SK-N-SH treated with all-trans-retinoic acid at 6 μM for 48 hours (cell line): ENCODE measurements around the gene MIOX.

Experiments used
- ATAC-seq: fragments of 200-7000 bp; cut with Tn5 transposase; 3 replicates; pipeline ENCODE4 v1.9.1; 2020; ENCODE audit warnings: mild to moderate bottlenecking, moderate library complexity
- ARNTL ChIP-seq: fragments of 450-650 bp; formaldehyde crosslinking; IDR thresholded peaks from 2 replicates; pipeline ENCODE4 v1.5.0; 2020; ENCODE audit warnings: low read depth, mild to moderate bottlenecking, moderate library complexity, borderline replicate concordance
- BACH2 ChIP-seq: fragments of 250-450 bp; sonication (Bioruptor Pico); IDR thresholded peaks from 2 replicates; pipeline ENCODE4 v1.9.0; 2021; ENCODE audit warnings: mild to moderate bottlenecking, borderline replicate concordance
- CREB5 ChIP-seq: fragments of 250-450 bp; sonication (Bioruptor Pico); IDR thresholded peaks from 2 replicates; pipeline ENCODE4 v1.5.1; 2020; ENCODE audit warnings: low read depth, mild to moderate bottlenecking, moderate library complexity
- CSDC2 ChIP-seq: fragments of 250-450 bp; sonication (Bioruptor Pico); IDR thresholded peaks from 2 replicates; pipeline ENCODE4 v1.5.0; 2020; ENCODE audit warnings: mild to moderate bottlenecking, moderate library complexity
- CSRNP3 ChIP-seq: fragments of 250-450 bp; sonication (Bioruptor Pico); IDR thresholded peaks from 2 replicates; pipeline ENCODE4 v1.5.1; 2021; ENCODE audit warnings: mild to moderate bottlenecking, moderate library complexity
- ESRRG ChIP-seq: fragments of 250-450 bp; sonication (Bioruptor Pico); IDR thresholded peaks from 2 replicates; pipeline ENCODE4 v1.6.1; 2021; ENCODE audit warnings: mild to moderate bottlenecking
- GLIS3 ChIP-seq: fragments of 250-450 bp; sonication (Bioruptor Pico); IDR thresholded peaks from 2 replicates; pipeline ENCODE4 v1.5.0; 2020; ENCODE audit warnings: mild to moderate bottlenecking, moderate library complexity
- ISL1 ChIP-seq: fragments of 250-450 bp; sonication (Bioruptor Pico); IDR thresholded peaks from 2 replicates; pipeline ENCODE4 v2.1.2; 2022; ENCODE audit warnings: mild to moderate bottlenecking, moderate library complexity
- OSR1 ChIP-seq: fragments of 250-450 bp; sonication (Bioruptor Pico); IDR thresholded peaks from 2 replicates; pipeline ENCODE4 v1.8.0; 2022; ENCODE audit warnings: moderate library complexity, mild to moderate bottlenecking, inconsistent platforms
- PATZ1 ChIP-seq: fragments of 250-450 bp; sonication (Bioruptor Pico); IDR thresholded peaks from 2 replicates; pipeline ENCODE4 v1.8.0; 2020; ENCODE audit warnings: mild to moderate bottlenecking, moderate library complexity, borderline replicate concordance
- POU6F1 ChIP-seq: fragments of 250-450 bp; sonication (Bioruptor Pico); IDR thresholded peaks from 2 replicates; pipeline ENCODE4 v1.8.0; 2021; ENCODE audit warnings: low read depth, mild to moderate bottlenecking, moderate library complexity, borderline replicate concordance
- RARB ChIP-seq: fragments of 250-450 bp; sonication (Bioruptor Pico); IDR thresholded peaks from 2 replicates; pipeline ENCODE4 v1.8.0; 2021; ENCODE audit warnings: mild to moderate bottlenecking, moderate library complexity
- SNAI2 ChIP-seq: fragments of 250-450 bp; sonication (Bioruptor Pico); IDR thresholded peaks from 2 replicates; pipeline ENCODE4 v1.5.0; 2020; ENCODE audit warnings: mild to moderate bottlenecking, moderate library complexity
- TCF4 ChIP-seq: fragments of 250-450 bp; sonication (Bioruptor Pico); IDR thresholded peaks from 2 replicates; pipeline ENCODE4 v1.8.0; 2021; ENCODE audit warnings: mild to moderate bottlenecking, moderate library complexity, borderline replicate concordance
- TOX ChIP-seq: fragments of 250-450 bp; sonication (Bioruptor Pico); IDR thresholded peaks from 2 replicates; pipeline ENCODE4 v1.8.0; 2021; ENCODE audit warnings: mild to moderate bottlenecking, moderate library complexity, borderline replicate concordance
- ZC3H10 ChIP-seq: fragments of 250-450 bp; sonication (Bioruptor Pico); IDR thresholded peaks from 2 replicates; pipeline ENCODE4 v1.5.1; 2021; ENCODE audit warnings: mild to moderate bottlenecking, moderate library complexity
- ZFP30 ChIP-seq: fragments of 450-650 bp; formaldehyde crosslinking; IDR thresholded peaks from 2 replicates; pipeline ENCODE4 v1.5.0; 2022; ENCODE audit warnings: mild to moderate bottlenecking, moderate library complexity
- ZNF565 ChIP-seq: fragments of 450-650 bp; formaldehyde crosslinking; conservative IDR thresholded peaks from 2 replicates; pipeline ENCODE4 v1.5.0; 2020; ENCODE audit warnings: low read depth, mild to moderate bottlenecking, moderate library complexity
- ZNF70 ChIP-seq: fragments of 450-650 bp; formaldehyde crosslinking; IDR thresholded peaks from 2 replicates; pipeline ENCODE4 v1.5.0; 2020; ENCODE audit warnings: mild to moderate bottlenecking, moderate library complexity
- ZNF8 ChIP-seq: fragments of 450-650 bp; formaldehyde crosslinking; IDR thresholded peaks from 2 replicates; pipeline ENCODE4 v1.5.0; 2020; ENCODE audit warnings: mild to moderate bottlenecking, moderate library complexity

The MIOX gene

GRCh38 chr22:50443801-50444625, 42.6 kb upstream of the MIOX start:
- ATAC-seq: peak; percentile 3

GRCh38 chr22:50444663-50445062, 42.0 kb upstream of the MIOX start:
- peak; percentile 33 for ATAC-seq
- TF ChIP-seq ZFP30 (CRISPR knock-in tag) (no peak), BACH2 (CRISPR knock-in tag) (no peak), RARB (no peak), ZNF8 (no peak), SNAI2 (CRISPR knock-in tag) (no peak), ARNTL (CRISPR knock-in tag) (no peak), TOX (CRISPR knock-in tag) (no peak), ISL1 (CRISPR knock-in tag) (no peak), ZNF565 (CRISPR knock-in tag) (no peak)

More at GRCh38 chr22:50443801-50444625, 42.6 kb upstream of the MIOX start:
- no peak for TF ChIP-seq POU6F1
- no peak for TF ChIP-seq BACH2 (CRISPR knock-in tag)
- no peak for TF ChIP-seq CREB5
- TF ChIP-seq ZC3H10: no peak
- TF ChIP-seq ZNF565 (CRISPR knock-in tag): no peak
- TF ChIP-seq TCF4: no peak
- TF ChIP-seq TOX (CRISPR knock-in tag): no peak
- TF ChIP-seq GLIS3 (CRISPR knock-in tag): no peak
- no peak for TF ChIP-seq OSR1 (CRISPR knock-in tag)
- TF ChIP-seq ISL1 (CRISPR knock-in tag): no peak
- no peak for TF ChIP-seq ARNTL (CRISPR knock-in tag)
- no peak for TF ChIP-seq ZNF70
- TF ChIP-seq ZNF8: no peak
- TF ChIP-seq CSRNP3 (CRISPR knock-in tag): no peak
- no peak for TF ChIP-seq ESRRG (CRISPR knock-in tag)
- TF ChIP-seq CSDC2 (CRISPR knock-in tag): no peak
- no peak for TF ChIP-seq ZFP30 (CRISPR knock-in tag)

GRCh38 chr22:50445071-50445879, 41.4 kb upstream of the MIOX start:
- no peak for ATAC-seq
- TF ChIP-seq PATZ1: no peak
- no peak for TF ChIP-seq BACH2 (CRISPR knock-in tag)
